NCI-H1436 treated with DMSO at 0.1 percent for 48 hours (cell line): Measurements from ENCODE around the gene ABCC4.

Experiments used
- DNase-seq: peaks from one replicate; lab custom pipeline; 2025; lab: John Stamatoyannopoulos, UW

The ABCC4 gene

DNA sequence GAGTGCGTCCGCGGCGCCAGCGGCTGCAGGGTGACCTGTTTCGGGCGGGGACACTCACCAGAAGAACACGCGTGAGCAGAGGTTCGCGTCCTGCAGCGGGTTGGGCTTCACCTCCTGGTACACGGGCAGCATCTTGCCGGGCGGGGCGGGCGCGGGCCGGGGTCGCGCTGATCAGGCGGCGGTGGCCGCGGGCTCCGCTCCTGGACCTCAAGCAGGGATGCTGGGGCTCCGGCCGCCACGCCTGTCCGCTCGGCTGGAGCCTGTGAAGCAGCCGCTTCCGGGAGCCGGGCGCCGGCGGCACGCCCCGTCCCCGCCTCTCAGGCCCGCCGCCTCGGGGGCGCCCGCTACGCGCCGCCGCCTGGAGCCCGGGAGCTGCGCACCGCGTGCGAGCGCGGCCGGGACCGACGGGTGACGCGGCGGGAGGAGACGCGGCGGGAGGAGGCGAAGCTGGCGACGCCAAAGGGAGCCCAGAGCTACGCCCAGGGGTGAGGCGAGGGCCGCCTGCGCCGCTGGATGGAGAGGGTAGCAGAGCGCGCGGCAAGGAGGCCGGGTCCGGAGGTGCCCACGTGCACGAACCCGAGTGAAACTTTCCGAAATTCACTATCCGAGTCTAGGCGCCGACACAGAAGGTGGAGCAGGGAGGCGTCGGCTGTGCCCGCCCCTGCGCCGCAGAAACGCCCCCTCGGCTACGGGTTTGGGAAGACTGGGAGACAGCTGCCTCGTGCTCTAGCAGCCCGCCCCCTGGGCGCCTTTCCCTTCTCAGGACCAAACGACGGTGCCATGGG, at the start of gene ABCC4:
Gene ABCC4, minus strand, starts transcription at position 269 of the 785 bp plus-strand sequence. Its CDS starts 137 bp downstream, at position 132.
- no peak for DNase-seq

DNA sequence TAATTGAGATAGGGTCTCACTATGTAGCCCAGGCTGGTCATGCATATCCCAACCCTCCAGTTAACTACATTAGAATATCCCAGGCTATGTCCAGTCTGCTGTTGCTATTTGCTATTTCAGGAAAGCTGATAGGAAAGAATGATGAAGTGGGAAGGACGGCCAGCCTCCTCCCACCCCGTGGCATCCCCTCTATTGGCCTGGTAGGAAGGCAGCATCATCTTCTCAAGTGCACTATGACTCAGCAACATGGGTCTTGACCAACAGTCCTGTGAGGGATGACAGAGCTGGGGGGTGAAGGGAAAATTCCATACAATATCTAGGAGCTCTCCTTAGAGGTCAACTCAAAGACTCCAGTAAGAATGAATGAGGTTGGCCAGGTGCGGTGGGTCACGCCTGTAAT, 48.0 kb upstream of the ABCC4 start:
- no peak for DNase-seq

GRCh38 chr13:95343944-95344343, 42.7 kb upstream of the ABCC4 start:
- DNase-seq: no peak

DNA sequence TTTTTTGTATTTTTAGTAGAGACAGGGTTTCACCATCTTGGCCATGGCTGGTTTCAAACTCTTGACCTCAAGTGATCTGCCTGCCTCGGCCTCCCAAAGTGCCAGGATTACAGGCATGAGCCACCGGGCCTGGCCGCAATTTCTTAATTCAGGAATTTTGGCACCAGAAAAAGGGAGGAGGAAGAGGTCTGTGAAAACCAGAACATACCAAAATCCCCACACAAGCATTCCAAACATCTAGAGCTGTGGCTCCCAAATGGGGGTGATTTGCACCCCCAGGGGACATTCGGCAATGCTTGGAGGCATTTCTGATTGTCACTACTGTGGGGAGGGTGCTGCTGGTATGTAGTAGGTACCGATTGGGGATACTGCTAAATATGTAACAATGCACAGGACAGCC, 40.2 kb upstream of the ABCC4 start:
- no peak for DNase-seq

DNA sequence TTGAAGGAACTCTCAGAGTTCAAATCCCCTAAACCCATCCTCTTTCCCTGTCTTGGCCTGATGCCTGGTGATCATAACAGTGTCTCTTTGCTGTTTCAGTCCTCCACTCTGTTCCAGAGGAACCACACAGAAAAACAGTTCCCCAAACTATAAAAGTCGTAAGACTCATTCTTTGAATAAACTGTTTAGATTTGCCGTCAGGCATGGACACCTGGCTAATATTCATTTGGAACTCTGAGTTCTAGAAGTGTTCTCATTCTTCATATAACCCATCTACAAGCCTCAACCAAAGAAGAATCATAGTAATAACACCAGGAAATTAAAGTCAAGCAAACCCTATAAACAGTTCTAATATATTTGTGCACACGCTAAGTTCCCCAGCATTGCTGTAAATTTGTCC, 37.7 kb upstream of the ABCC4 start:
- no peak for DNase-seq

GRCh38 chr13:95337597-95337996, 36.3 kb upstream of the ABCC4 start:
- DNase-seq: no peak

- DNase-seq: no peak
Measured at GRCh38 chr13:95335667-95336066, 34.4 kb upstream of the ABCC4 start.

GRCh38 chr13:95328386-95328785, 27.1 kb upstream of the ABCC4 start:
- DNase-seq: no peak

GRCh38 chr13:95327190-95327589, 25.9 kb upstream of the ABCC4 start:
- DNase-seq: no peak

GRCh38 chr13:95326695-95327094, 25.4 kb upstream of the ABCC4 start:
- DNase-seq: no peak

DNA sequence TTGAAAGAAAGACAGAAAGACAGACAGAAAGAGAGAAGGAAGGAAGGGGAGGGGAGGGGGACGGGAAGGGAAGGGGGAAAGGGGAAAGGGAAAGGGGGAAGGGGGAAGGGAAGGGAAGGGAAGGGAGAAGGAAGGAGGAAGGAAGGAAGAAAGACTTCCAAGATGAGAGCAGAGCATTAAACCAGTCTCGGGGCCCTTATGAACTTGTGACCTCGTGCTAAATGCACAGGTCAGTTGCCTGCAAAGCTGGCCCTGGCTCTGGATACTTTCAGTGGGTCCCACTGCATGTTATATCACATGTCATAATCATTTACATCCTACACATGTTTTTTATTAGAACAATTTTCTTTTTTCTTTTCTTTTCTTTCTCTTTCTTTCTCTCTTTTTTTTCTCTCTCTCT, 24.2 kb upstream of the ABCC4 start:
- DNase-seq: no peak

- no peak for DNase-seq
Measured at GRCh38 chr13:95323930-95324662, 22.8 kb upstream of the ABCC4 start.

DNA sequence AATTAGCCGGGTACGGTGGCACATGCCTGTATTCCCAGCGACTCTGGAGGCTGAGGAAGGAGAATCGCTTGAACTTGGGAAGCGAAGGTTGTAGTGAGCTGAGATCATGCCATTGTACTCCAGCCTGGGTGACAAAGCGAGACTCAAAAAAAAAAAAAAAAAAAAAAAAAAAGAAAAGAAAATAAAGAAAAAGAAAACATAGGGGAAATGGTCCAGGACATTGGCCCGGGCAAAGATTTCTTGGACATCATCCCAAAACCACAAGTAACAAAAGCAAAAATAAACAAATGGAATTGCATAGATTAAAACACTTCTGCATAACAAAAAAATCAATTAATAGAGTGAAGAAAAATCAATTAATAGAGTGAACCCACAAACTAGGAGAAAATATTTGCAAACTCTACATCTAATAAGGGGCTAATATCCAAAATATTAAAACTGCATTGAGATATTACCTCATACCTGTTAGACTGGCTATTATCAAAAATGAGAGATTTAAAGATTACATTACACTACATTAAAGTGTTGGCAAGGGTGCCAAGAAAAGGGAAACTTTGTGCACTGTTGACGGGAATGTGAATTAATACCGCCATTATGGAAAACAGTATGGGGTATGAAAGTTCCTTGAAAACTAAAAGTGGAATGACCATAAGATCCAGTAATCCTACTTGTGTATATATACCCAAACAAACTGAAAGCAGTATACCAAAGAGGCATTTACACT, 18.5 kb upstream of the ABCC4 start:
- no peak for DNase-seq

DNA sequence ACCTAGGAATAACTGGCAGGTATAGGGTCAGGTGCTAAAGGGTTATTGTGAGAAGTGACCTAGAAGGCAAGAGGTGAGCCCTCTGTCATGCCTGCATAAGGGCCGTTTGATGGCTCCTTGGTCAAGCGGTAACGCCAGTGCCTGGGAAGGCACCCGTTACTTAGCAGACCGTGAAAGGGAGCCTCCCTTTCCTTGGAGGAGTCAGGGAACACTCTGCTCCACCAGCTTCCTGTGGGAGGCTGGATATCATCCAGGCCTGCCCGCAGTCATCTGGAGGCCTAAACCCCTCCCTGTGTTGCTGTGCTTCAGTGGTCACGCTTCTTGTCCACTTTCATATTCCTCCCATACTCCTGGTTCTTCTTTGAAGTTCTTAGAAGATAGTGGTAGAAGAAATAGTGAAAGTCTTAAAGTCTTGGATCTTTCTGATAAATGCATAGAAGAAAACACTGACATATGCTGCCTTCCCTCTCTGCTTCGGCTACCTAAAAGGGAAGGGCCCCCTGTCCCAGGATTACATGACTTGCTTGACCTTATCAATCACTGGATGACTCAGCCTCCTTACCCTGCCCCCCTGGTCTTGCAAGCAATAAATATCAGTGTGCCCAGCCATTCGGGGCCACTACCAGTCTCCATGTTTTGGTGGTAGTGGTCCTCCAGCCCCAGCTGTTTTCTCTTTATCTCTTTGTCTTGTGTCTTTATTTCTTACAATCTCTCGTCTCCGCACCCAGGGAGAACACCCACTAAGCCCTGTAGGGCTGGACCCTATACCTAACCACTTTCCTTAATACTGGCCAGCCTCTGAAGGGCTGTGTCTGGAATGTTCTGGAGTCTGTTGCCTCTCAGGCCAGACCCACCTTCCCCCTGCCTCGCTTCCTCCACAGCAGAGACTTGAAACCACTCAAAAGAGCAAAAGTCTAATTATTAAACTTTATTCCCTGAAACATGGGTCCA, 16.1 kb upstream of the ABCC4 start:
- no peak for DNase-seq

DNA sequence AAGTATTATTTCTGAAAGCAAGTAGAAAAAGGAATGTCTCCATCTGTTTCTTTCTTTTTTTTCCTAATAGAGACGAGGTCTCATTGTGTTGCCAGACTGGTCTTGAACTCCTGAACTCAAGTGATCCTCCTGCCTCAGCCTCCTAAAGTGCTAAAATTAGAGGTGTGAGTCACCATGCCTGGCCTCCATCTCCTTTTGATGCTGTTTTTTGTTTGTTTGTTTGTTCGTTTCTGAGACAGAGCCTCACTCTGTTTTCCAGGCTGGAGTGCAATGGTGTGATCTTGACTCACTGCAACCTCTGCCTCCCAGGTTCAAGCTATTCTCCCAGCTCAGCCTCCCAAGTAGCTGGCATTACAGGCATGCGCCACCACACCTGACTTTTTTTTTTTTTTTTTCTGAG, 14.5 kb upstream of the ABCC4 start:
- DNase-seq: no peak

GRCh38 chr13:95307507-95307906, 6.3 kb upstream of the ABCC4 start:
- no peak for DNase-seq

- DNase-seq: no peak
Measured at GRCh38 chr13:95304453-95304852, 3.2 kb upstream of the ABCC4 start.

- no peak for DNase-seq
Measured at GRCh38 chr13:95301968-95302393, 730 bp upstream of the ABCC4 start.

GRCh38 chr13:95300625-95301182, 547 bp downstream of the ABCC4 start:
- DNase-seq: no peak

- DNase-seq: no peak
Measured at GRCh38 chr13:95298971-95299621, 2.2 kb downstream of the ABCC4 start.
